Endothelial cell of umbilical vein (primary cell): ENCODE results near the gene SCGB1C1. TPM values are rescaled to one million over a fixed set of nuclear protein-coding genes. Genes with fewer than 3 reads are reported as not detected.

Source experiments
- BruUV-seq: library from RNA; stranded (reverse); fragments of 400-500 nt; replicated peaks from 2 replicates; lab custom pipeline; 2021; lab: Mats Ljungman, UMichigan
- CTCF ChIA-PET: fragments of 300-600, 350-600 bp; sonication (Branson Sonifier 250); formaldehyde crosslinking; loops from one replicate; lab custom pipeline; 2021; ENCODE audit warnings: antibody characterized with exemption, inconsistent platforms; lab: Charles Lee
- POLR2A ChIA-PET: fragments of 300-600, 350-600 bp; sonication (Branson Sonifier 250); formaldehyde crosslinking; loops from one replicate; lab custom pipeline; 2021; ENCODE audit warnings: antibody characterized with exemption, inconsistent platforms; lab: Charles Lee
- DNase-seq: peaks from one replicate; pipeline ENCODE4 v3.0.0-alpha.2; 2011; ENCODE audit warnings: low read depth, low spot score
- FAIRE-seq: peaks from 2 replicates; lab custom pipeline; 2011; peaks lifted over from hg19 to GRCh38; lab: Jason Lieb, UNC
- H2AFZ ChIP-seq: 2 replicates; pipeline ENCODE4 v1.6.0; 2012; ENCODE audit warnings: low read depth, low read length, control low read depth, inconsistent platforms
- H3K27ac ChIP-seq: 2 replicates; pipeline ENCODE4 v1.5.1; 2011; ENCODE audit warnings: low read depth, mild to moderate bottlenecking, control low read depth, low read length, moderate library complexity; ENCODE audit not compliant: insufficient read depth
- H3K27me3 ChIP-seq, 2 experiments: 2 replicates each; pipeline versions ENCODE4 v1.6.0 to v1.6.1; 2011; ENCODE audit warnings: low read length in 2 of 2, mixed read lengths in 1 of 2; ENCODE audit not compliant: control insufficient read depth in 2 of 2, insufficient read depth in 2 of 2
- H3K36me3 ChIP-seq, 2 experiments: 2 replicates in 1 of 2; 3 replicates in 1 of 2; pipeline ENCODE4 v1.5.1; 2011; ENCODE audit warnings: low read length in 2 of 2, mild to moderate bottlenecking in 1 of 2, moderate library complexity in 1 of 2; ENCODE audit not compliant: control insufficient read depth in 2 of 2, insufficient read depth in 2 of 2; ENCODE audit errors: extremely low read depth in 1 of 2
- H3K4me1 ChIP-seq: 3 replicates; pipeline ENCODE4 v1.5.1; 2011; ENCODE audit warnings: mild to moderate bottlenecking, low read length; ENCODE audit not compliant: control insufficient read depth, insufficient read depth; ENCODE audit errors: extremely low read depth
- H3K4me2 ChIP-seq: 2 replicates; pipeline ENCODE4 v1.6.1; 2011; ENCODE audit warnings: low read length, control low read depth, mixed read lengths; ENCODE audit not compliant: insufficient read depth
- H3K4me3 ChIP-seq, 3 experiments: fragments of 200-600 bp in 1 of 3; sonication (generic), shearing (Covaris generic) in 1 of 3; replicated peaks in 1 of 3; 2 replicates each; pipeline ENCODE4 v1.5.1; 2011 to 2016; ENCODE audit warnings: control low read depth in 3 of 3, low read length in 3 of 3, mild to moderate bottlenecking in 2 of 3, inconsistent platforms in 1 of 3, low read depth in 1 of 3, moderate library complexity in 1 of 3; ENCODE audit not compliant: insufficient read depth in 1 of 3
- H3K79me2 ChIP-seq: 2 replicates; pipeline ENCODE4 v1.6.0; 2012; ENCODE audit warnings: low read length, inconsistent platforms; ENCODE audit not compliant: control insufficient read depth, insufficient read depth
- H3K9ac ChIP-seq: replicated peaks from 2 replicates; pipeline ENCODE3; 2011; ENCODE audit warnings: low read length, control low read depth; ENCODE audit not compliant: insufficient read depth; ENCODE audit errors: extremely low read depth
- H3K9me1 ChIP-seq: replicated peaks from 3 replicates; pipeline ENCODE4 v1.6.0; 2011; ENCODE audit warnings: mild to moderate bottlenecking, low read length; ENCODE audit not compliant: control insufficient read depth, insufficient read depth; ENCODE audit errors: extremely low read depth
- H3K9me3 ChIP-seq: replicated peaks from 2 replicates; pipeline ENCODE4 v1.5.1; 2012; ENCODE audit warnings: low read length, inconsistent platforms; ENCODE audit not compliant: control insufficient read depth, insufficient read depth
- H4K20me1 ChIP-seq: replicated peaks from 2 replicates; pipeline ENCODE3; 2011; ENCODE audit warnings: mild to moderate bottlenecking, low read length; ENCODE audit not compliant: control insufficient read depth, insufficient read depth; ENCODE audit errors: extremely low read depth
- EZH2 ChIP-seq: IDR thresholded peaks from 2 replicates; pipeline ENCODE4 v1.6.1; 2012; ENCODE audit warnings: borderline replicate concordance, low read depth, mild to moderate bottlenecking, moderate library complexity, low read length, inconsistent platforms; ENCODE audit not compliant: severe bottlenecking
- FOS ChIP-seq: IDR thresholded peaks from 2 replicates; pipeline ENCODE4 v1.6.1; 2011; ENCODE audit warnings: mild to moderate bottlenecking, low read length, moderate library complexity, borderline replicate concordance; ENCODE audit not compliant: insufficient read depth
- GATA2 ChIP-seq: IDR thresholded peaks from 2 replicates; pipeline ENCODE4 v1.7.0; 2011; ENCODE audit warnings: low read depth, mild to moderate bottlenecking, moderate library complexity, mixed read lengths, low read length; ENCODE audit not compliant: insufficient read length, insufficient read depth
- JUN ChIP-seq: IDR thresholded peaks from 2 replicates; pipeline ENCODE4 v1.6.1; 2011; ENCODE audit warnings: borderline replicate concordance, low read depth; ENCODE audit not compliant: insufficient read length, insufficient read depth
- MYC ChIP-seq: IDR thresholded peaks from one replicate; pipeline ENCODE4 v1.6.1; 2011; ENCODE audit warnings: mild to moderate bottlenecking, low read depth, low read length
- POLR2A ChIP-seq: IDR thresholded peaks from 2 replicates; pipeline ENCODE4 v1.6.1; 2012; ENCODE audit warnings: low read depth, mild to moderate bottlenecking, control low read depth, low read length
- POLR2AphosphoS5 ChIP-seq: IDR thresholded peaks from 2 replicates; pipeline ENCODE4 v1.6.1; 2012; ENCODE audit warnings: low read depth, mild to moderate bottlenecking, control low read depth, low read length, moderate library complexity; ENCODE audit not compliant: insufficient read depth
- dilution Hi-C: fragments of 300-500 bp; cut with MboI; formaldehyde crosslinking; loops from one replicate; pipeline ENCODE4 v1.15.0; 2019; ENCODE audit warnings: low sequenced_read_pairs; ENCODE audit not compliant: extremely low pct_ligation_motif_present
- intact Hi-C: fragments of 100-400 bp; cut with micrococcal nuclease; formaldehyde crosslinking; loops from one replicate; pipeline ENCODE4 v1.10.0; 2022
- polyA plus RNA-seq, 4 experiments: library from polyadenylated mRNA; depleted of rRNA in 3 of 4; stranded (reverse) in 3 of 4; unstranded in 1 of 4; fragments of >200 nt; gene quantifications; 2 replicates each; pipeline versions ENCODE4 v1.2.1 to v1.2.3, GENCODE V29; 2011 to 2012; ENCODE audit warnings: missing spikeins in 1 of 4
- total RNA-seq: library from RNA; stranded (reverse); gene quantifications from 2 replicates; pipeline ENCODE4 v1.2.3, GENCODE V29; 2021
- TF ChIP-seq, protein P1 (sequence below): IDR thresholded peaks from 2 replicates; pipeline ENCODE4 v1.6.1; 2011; ENCODE audit not compliant: insufficient read depth, insufficient read length
- TF ChIP-seq, protein P2 (sequence below), 2 donors: IDR thresholded peaks; 1 replicate in 1 of 2; 2 replicates in 1 of 2; pipeline ENCODE4 v1.5.1; 2011; ENCODE audit warnings: low read length in 2 of 2, mild to moderate bottlenecking in 2 of 2, moderate library complexity in 2 of 2, control low read depth in 1 of 2, inconsistent platforms in 1 of 2, low read depth in 1 of 2; ENCODE audit not compliant: insufficient read depth in 1 of 2; ENCODE audit errors: extremely low read depth in 1 of 2

The SCGB1C1 gene
- total and polyA plus RNA-seq, 2 donors (not counting 3 experiments of a cell fraction or from before 2014, with no cell fraction given): not detected

DNA sequence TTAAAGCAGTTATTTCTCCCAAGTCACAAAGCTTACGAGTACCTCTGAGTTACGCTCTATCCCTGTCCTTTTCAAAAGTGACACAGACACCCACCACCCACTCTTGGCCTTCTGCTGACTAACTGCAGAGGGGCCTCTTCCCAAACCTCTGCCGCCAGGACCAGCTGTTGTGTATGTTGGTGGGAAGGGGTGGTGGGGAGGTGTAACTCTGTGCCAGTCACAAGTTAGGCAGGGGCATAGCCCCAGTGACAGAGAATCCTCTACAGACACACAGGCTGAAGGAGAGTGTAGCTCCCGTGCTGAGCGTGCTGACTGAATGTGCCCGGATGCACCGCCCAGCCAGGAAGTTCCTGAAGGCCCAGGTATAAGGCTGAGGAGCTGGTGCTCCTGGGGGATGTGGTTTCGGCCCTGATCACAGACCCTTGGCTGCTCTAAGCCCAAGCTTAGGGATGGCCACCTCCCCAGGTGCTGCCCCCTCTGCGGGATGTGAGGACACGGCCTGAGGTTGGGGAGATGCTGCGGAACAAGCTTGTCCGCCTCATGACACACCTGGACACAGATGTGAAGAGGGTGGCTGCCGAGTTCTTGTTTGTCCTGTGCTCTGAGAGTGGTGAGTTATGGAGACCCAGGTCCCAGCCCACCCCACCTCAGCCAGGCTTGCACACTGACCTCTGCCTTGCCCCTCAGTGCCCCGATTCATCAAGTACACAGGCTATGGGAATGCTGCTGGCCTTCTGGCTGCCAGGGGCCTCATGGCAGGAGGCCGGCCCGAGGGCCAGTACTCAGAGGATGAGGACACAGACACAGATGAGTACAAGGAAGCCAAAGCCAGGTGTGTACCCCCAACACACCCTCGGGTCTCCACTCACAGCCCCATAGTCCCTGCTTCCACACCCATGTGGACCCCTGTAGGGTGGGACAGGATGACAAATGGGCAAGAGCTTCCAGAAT is 19.5 kb downstream of the SCGB1C1 start:
- peaks cover 31 to 43% of the 10 kb centered on the region in 2 experiments for H3K36me3 ChIP-seq
- no TSS peak for BruUV-seq
- no peaks in the 10 kb centered on the region for H4K20me1 ChIP-seq
- H3K9me1 ChIP-seq: no peaks in the 10 kb centered on the region
- dilution Hi-C loops: no loop called here
- H3K4me2 ChIP-seq: no peak overlapping the region
- intact Hi-C loops: no loop called here
- POLR2A ChIA-PET: no interaction called here
- H3K9me3 ChIP-seq: no peaks in the 10 kb centered on the region
- DNase-seq (no peak), FAIRE-seq (no peak)
- H3K9ac ChIP-seq: no peak overlapping the region
- CTCF ChIA-PET: no interaction called here
- no peaks in the 10 kb centered on the region for H3K27me3 ChIP-seq
- no peak overlapping the region for H2AFZ ChIP-seq
- no peak overlapping the region for H3K27ac ChIP-seq
- TF ChIP-seq JUN (no peak), EZH2 (no peak), GATA2 (no peak), POLR2A (no peak), POLR2AphosphoS5 (no peak), MYC (no peak), FOS (no peak)
- TF ChIP-seq, protein P1, sequence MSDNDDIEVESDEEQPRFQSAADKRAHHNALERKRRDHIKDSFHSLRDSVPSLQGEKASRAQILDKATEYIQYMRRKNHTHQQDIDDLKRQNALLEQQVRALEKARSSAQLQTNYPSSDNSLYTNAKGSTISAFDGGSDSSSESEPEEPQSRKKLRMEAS: no peak
- TF ChIP-seq, protein P2, sequence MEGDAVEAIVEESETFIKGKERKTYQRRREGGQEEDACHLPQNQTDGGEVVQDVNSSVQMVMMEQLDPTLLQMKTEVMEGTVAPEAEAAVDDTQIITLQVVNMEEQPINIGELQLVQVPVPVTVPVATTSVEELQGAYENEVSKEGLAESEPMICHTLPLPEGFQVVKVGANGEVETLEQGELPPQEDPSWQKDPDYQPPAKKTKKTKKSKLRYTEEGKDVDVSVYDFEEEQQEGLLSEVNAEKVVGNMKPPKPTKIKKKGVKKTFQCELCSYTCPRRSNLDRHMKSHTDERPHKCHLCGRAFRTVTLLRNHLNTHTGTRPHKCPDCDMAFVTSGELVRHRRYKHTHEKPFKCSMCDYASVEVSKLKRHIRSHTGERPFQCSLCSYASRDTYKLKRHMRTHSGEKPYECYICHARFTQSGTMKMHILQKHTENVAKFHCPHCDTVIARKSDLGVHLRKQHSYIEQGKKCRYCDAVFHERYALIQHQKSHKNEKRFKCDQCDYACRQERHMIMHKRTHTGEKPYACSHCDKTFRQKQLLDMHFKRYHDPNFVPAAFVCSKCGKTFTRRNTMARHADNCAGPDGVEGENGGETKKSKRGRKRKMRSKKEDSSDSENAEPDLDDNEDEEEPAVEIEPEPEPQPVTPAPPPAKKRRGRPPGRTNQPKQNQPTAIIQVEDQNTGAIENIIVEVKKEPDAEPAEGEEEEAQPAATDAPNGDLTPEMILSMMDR (IDR thresholded peaks at IDR 0.05; ENCODE audit: extremely low read depth in 1 of 2, insufficient read depth in 1 of 2, low read depth in 1 of 2, low read length in 2 of 2): no peak
- H3K4me1 ChIP-seq: peaks cover 16% of the 10 kb centered on the region
- H3K4me3 ChIP-seq: no peak overlapping the region
- peaks cover 30% of the 10 kb centered on the region for H3K79me2 ChIP-seq
